ENCODE measurements around the gene C11orf87.

Gene C11orf87

GRCh38 chr11:109439684-109440083 lies 17.7 kb downstream of the C11orf87 start:
- no peak for DNase-seq (ENCODE audit: low spot score)

DNA sequence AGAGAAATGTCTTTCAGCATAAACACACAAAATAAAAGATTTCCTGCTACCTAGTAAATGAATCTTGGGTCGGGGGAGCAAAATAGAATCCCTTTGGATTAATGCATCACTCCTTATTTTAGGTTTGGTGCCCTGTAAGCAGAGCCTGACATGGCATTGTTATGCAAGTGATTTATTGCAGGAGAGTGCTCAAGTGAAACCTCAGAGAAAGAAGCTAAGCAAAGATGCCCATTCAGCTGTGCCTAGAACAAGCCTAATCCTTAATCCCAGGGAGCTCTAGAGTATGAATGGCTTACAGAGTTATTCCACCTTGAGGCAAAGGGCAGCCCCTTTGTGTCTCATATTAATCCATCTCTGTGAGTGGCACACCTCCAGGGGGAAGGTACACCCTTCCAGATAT lies 21.1 kb downstream of the C11orf87 start:
- DNase-seq (ENCODE audit: low spot score) = no peak

DNA sequence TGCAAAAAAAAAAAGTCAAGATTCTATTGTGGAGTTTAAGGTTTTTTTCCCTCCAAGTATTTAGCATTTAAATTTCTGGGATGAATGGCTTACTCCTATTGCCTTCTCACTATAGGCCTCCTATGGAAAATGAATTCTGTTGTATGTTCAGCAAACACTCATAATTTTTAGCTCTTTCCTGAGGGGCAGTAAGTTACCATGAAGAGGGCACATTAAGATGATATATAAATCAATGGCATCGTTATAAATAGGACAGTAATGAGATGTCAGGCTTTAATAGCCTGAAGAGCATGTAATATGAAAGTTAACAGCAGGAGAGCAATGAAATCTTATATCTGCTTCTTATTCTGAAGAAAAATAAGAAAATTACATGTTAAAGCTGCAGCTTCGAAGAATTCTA lies 32.9 kb downstream of the C11orf87 start:
- no peak for DNase-seq (ENCODE audit: low spot score)
